ENCODE data around the gene PVALEF.
"Not testable (repeated sequence)": the region's sequence is repeated elsewhere in the genome, so short reads cannot be mapped to it uniquely, and the experiment has no call there.

PVALEF gene

DNA sequence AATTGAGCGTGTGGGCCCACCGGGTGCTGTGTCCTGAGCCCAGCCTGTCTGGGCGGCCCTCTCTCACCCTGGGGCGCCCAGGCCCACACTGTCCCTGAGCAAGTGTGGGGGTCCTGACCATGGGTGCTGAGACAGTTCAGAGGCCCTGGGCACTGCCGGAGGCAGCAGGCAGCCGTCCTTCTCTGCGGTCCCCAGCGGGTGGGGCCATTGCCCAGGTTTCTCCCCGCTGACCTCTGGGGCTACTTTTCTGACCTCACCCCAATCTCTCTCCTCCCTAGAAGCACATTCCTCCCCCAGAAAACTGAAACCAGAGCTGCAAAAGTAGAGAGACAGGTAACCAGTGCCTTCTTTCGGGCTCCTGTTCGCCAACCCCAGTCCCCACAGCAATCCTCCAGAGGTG is 36.0 kb upstream of the PVALEF start:
- DNase-seq, result no peak

DNA sequence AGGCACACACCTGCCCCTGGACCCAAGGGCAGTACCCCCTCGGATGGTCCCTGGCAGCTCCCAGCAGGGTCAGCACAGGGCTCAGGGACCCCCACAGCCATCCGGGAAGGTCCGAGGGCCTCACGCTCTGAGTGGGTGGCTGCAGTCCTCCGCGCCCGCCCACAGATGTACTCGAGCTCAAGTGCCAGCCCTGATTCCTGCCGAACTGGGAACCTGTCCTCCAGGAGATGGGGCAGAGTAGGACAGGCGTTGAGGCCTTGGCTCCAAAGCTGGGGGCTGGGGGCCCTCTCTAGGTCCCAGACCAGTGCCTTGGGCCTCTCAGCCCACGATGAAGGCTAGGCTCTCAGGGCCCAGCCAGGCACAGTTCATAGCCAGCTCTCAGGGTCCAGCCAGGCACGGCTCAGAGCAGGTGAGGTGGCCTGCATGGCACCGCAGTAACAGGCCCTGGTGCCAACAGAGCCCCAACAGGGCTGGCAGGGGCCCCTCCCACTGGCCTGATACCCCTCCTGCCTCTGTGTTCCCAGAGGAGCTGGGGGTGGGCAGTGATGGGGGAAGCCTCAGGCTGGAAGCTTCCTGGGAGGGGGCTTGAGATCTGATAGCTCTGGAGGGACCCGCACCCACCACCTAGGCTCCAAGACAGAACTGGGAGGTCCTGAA is 35.5 kb upstream of the PVALEF start:
- no peak for DNase-seq

DNA sequence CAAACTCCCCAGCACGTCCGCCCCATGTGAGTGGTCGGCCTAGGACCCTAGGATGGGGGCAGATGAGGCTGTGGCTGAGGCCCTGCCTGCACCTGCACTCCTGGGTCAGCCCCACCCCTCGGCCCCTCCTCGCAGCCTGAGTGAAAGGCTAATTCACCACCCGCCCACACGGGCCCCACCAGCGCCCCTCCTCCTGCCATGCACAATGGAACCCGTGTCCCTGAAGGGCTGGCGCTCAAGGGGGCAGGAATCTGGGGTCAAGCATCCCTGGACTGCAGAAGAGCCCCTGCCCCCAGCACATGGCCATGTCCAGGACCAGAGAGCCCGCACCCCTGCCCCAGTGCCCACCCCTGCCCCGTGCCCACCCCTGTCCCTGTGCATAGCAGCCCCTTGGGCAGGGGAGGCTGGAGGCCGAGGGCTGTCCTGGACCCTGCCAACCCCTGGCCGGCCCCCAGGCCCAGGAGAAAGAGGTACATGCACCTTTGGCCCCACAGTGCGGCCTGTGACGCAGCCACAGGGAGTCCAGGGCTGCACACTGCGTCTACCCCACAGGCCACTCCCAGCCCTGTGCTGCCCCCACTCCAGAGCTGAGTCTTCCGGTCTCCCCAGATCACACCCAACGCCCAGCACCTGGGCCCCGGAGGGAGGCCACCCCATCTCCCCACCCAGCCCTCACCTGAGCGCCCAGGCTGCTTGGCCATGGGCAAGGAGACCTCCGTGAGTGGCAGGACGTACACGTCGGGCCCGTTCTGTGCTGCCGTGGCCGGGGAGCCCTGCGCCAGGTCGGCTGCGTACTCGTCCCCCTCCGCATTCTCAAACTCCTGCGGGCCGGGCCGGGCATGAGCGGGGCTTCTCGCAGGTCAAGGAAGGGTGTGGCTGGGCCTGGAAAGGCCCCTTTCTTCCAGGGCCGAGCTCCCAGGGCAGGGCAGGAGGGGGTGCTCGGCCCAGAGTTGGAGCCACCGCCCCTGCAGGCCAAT is 34.6 kb upstream of the PVALEF start:
- DNase-seq, result no peak

DNA sequence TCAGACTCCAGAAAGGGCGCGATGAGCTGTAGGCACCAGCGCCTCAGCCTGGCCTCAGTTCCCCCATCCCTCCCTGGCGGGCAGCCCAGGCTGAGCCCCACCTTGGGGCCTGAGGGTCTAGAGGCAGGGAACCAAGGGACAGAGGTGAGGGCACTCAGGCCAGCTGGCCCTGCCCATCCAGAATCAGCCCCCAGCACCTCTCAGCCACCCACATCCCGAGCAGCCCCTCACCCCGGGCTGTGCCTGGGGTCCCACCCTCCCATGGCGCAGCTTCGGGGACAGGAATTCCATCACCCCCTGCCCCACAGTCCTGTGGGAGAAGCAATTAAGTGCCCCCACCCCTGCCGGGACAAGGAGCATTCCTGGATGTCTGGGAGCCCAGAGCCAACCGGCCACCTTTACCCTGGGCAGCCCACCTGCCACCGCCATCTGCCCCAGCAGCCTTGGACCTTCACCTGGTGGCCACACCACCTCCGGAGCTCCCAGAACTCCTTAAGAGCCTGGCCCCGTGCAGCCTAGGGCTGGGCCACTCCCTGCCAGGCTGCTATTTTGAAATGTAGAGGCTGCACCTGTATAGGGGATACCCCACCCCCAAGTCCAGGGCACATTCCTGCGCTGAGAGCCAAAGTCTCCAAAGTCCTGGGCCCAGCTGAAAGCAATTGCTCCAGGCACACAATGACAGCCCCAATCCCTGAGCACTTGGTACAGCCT is 33.7 kb upstream of the PVALEF start:
- no peak for DNase-seq

DNA sequence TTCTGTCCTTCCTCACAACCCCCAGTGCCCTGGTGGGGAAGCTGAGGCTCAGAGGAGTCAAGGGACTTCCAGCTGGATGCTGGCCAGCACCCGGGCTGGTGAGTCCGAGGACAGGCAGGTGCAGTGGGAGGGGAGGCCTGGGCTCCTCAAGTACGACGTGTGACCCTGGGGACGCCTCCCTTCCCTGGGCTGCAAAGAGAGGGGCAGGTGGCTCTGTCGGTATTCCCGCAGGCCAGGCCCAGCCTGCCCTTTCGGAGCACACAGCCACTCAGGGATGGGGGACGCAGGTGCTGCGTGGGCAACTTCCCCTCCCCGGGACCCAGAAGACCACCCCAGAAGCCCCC is 33.1 kb upstream of the PVALEF start:
- no peak for DNase-seq

DNA sequence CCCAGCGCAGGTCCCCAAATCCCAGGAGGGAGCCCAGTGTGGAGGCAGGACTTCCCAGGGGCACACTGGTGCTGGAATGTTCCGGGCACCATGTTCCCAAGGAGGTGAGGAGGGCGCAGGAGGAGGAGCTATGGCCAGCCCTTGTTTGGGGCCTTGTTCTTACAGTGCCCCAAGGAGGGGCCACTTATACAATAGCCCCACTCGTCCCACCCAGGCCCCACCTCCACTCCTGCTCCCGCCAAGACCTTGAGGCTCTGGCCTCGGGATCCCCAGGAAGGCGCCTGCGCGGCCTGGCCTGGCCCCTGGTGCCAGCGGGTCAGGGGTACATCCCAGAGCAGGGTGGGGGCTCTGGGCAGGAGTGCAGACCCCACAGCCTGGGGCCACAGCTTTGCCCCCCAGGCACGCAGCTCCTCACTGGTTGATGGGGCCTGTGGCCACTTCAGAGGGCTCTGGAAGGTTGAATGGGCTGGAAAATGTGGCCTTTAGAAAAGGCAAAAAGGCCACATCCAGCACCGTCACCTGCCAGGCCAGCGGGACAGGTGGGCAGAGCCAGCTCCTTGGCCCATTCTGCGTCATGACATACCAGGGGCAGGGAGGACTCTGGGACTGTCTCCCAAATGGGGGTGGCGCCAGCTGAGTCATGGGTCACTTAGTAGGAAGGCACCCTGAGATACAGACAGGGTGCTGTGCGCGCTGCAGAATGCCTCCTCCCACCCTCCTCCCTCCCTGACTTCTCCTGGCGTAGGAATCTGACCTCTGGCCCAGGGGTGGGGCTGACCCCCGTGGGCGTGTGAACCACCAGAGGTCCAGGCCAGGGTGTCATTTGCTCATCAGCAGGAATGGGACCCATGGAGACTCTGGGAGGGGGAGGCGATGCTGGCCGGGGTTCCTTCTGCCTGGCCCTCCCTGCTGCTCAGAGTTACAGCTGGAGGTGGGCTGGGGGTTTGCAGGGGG is 32.3 kb upstream of the PVALEF start:
- DNase-seq, result no peak

DNA sequence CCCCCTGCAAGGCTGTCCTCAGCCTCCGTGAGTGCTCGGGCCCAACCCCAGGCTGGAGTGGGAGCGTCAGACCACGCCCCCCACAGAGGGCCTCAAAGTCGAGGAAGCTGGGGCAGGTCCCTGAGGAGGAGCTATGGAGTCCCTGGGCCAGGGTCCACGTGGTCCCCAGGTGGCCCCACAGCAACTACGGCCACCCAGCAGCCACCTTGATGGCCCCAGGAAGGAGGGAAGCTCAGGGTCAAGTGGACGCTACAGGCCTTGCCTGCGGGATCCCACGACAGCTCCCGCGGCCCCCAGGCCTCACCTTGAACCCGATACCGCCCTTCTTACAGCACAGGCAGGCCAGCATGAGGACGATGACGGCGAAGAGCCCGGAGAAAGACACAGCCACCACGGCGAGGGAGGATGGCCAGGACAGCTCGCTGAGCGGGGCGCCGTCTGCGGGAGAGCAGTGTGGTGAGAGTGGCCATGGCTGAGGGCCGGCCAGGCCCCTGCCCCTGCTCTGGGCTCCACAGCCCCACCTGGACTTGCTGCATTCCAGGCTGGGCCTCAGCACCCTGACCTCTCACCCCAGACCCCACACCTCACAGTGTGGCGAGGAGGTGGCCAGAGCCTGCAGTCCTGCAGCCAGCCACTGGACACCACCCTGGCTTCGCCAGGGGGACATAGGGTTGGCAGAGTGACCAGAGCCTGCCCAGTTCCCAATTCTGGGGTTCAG is 31.1 kb upstream of the PVALEF start:
- no peak for DNase-seq

DNA sequence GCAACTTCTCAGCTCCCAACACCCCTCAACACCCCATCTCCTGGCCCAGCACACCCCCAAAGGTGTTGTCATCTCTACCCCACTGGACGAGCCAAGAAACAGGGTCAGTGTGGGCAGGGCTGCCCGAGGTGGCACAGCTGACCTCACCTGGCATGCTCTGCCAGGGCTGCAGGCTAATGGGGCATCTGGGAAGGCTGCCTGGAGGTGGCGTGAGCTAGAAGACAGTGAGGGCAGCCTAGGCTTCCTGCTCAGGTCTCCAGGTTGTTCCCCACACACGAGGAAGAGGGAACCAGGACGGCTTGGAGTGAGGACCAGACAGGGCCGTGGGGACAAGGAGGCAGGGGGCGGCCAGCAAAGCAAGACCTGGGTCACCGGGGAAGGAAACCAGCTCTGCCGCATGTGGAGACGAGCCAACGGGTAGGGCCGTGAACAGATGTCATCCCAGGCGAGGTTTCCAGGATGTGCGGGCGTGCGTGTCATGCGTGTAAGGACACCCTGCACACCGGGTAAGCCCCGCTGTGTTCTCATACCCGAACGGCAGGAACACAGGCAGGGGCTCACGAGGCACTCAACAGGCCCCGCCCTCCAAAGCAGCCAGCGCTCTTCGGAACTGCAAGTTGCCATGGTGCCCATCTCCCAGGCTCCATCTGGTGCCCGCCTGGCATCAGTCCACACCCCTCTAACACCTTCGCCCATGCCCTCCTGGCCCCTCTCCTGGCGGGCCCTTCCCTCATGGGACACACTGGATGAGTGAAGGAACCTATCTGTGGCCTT is 29.6 kb upstream of the PVALEF start:
- no peak for DNase-seq

DNA sequence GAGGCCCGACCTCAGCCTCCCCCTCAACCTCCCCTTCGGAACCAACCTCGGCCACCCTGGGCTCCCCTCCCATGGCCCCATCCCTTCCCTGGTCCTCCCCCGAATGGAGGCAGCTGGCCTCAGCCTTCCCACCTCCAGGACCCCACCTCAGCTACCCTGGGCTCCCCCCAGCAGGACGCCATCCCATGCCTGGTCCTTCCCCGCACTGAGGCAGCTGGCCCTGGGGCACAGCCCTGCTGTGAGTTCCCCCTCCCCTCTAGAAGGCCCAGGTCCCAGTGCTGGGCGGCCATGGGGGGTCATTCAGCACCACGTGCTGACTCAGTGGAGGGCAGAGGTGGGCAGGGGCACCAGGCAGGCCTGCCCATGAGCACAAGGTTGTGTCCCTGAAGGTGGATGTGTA is 28.9 kb upstream of the PVALEF start:
- DNase-seq, result no peak

DNA sequence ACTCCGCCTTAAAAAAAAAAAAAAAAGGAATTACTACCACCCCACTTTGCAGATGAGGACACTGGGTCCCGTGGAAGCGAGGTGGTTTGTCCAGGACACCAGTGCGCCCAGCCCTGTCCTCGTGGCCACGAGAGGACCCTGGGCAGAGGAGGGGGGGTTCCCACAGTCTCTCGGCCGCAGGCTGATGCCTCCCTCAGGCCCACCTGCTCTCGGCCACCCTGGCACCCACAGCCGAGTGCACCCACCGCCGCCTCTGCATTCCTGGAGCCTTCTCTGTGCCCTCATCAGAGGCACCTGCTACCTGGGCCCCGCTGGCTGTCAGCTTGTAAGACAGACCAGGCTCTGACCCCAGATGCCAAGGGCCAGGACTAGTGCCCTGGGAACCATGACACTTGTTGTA is 28.1 kb upstream of the PVALEF start:
- no peak for DNase-seq

DNA sequence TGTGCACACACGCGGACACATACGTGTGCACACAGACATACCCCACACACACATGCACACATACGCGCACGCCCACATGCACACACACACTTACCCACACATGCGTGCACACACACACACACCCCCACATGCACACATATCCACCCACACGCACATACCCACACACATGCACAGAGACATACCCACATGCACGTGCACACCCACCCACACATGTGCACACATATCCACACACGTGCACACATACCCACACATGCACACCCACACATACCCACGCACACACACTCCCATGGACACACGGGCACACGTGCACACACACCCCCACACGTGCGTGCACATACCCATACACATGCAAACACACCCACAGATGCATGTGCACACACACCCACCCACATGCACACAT is 27.2 kb upstream of the PVALEF start:
- DNase-seq, result no peak

DNA sequence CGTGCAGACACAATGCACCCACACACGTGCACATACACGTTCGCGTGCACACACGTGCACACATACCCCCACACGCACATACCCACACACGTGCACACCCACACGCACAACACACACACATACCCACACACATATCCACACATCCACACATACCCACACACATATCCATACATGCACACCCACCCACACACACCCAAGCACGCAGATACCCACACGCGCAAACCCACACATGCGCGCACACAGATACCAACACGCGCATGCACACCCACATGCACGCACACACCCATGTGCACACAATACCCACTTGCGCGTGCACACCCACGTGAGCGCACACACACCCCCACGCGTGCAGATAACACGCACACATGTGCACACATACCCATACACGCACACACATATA is 26.8 kb upstream of the PVALEF start:
- no peak for DNase-seq

DNA sequence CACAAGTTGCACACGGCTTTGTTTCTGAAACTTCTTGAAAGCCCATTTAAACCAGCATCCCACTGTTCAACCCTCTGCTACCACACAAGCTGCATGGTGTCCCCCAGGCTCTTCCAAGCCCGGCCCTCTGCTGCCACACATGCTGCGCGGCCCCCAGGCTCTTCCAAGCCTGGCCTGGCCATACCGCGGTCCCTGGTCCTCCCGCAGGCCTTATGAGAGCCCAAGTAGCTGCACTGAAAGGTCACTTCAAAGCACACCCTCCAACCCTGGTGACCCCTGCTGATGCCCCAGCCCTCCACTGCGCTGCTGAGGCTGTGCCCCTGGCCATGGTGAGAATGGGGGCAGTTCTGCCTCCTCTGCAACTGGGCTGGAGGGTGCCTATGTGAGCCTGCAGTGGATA is 25.9 kb upstream of the PVALEF start:
- no peak for DNase-seq

DNA sequence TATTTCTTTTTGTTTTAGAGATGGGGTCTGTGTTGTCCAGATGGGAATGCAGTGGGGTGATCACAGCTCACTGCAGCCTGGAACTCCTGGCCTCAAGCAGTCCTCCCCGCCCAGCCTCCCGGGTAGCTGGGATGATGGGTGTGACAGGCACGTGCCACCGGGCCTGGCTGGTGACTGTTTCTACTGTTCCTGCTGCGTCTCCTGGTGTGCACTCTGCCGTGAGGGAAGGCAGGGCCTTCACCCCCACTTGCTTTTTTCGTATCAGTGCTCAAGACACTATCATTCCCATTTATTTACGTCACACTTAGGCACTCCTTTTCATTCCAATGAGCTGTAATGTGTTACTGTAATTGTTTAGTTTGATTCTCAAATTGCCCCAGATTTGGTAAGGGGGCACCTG is 25.3 kb upstream of the PVALEF start:
- DNase-seq, result no peak

DNA sequence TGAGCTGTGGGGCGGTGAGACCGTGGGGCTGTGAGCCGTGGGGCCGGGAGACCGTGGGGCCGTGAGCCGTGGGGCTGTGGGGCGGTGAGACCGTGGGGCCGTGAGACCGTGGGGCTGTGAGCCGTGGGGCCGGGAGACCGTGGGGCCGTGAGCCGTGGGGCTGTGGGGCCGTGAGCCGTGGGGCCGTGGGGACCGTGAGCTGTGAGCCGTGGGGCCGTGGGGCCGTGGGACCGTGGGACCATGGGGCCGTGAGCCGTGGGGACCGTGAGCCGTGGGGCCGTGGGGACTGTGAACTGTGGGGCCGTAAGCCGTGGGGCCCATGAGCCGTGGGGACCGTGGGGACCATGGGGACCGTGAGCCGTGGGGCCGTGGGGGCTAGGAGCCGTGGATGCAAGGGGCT is 24.6 kb upstream of the PVALEF start:
- no peak for DNase-seq

DNA sequence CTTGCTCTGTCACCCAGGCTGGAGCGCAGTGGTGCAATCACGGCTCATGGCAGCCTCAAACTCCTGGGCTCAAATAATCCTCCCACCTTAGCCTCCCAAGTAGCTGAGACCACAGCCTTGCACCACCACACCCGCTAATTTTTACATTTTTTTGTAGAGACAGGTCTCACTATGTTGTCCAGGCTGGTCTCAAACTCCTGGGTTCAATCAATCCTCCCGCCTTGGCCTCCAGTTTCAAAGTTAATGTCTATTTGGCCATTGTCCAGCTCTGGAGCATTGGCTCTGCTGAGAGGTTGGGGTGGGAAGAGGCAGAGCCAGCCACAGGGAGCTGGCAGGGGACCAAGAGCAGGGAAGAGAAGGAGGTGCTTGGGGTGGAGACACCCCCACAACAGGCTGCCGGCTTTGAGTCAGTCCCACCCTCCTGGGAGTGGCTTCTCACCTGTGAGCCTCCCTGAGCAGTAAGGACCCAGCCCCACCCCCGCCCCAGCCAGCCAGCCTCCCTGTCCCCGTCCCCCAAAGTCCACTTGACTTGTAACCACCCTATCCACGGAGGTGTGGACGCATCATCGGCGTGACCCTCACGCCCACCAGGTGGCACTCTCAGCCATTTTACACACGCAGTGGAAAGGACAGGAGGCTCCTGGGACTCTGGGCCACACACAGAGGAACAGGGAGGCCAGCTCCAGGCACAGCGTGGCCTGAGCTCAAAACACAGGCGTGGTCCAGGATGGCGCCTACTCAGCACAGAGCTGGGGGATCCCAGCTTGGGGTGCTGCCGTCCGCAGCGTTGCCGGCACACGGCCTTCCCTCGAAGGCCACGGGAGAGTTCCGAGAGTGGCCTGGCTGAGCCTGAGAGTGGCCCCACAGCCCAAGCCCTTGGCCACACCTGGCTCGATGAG is 22.8 kb upstream of the PVALEF start:
- peak; percentile 64 for DNase-seq

DNA sequence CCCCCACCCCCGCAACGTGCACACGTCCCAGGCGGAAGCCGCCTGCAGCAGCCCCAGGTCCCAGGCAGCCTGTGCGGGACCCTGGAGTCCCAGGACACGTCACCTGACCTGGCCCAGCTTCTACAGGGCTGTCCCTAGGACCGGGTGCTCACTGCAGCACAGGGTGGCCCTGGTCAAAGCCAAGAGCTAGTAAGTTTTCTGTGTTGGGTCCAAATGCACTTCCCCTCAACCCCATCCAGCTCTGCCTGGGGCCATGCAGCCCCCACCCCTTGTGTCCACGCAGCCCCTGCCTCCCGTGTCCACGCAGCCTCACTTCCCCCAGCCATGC is 22.1 kb upstream of the PVALEF start:
- DNase-seq, result no peak

DNA sequence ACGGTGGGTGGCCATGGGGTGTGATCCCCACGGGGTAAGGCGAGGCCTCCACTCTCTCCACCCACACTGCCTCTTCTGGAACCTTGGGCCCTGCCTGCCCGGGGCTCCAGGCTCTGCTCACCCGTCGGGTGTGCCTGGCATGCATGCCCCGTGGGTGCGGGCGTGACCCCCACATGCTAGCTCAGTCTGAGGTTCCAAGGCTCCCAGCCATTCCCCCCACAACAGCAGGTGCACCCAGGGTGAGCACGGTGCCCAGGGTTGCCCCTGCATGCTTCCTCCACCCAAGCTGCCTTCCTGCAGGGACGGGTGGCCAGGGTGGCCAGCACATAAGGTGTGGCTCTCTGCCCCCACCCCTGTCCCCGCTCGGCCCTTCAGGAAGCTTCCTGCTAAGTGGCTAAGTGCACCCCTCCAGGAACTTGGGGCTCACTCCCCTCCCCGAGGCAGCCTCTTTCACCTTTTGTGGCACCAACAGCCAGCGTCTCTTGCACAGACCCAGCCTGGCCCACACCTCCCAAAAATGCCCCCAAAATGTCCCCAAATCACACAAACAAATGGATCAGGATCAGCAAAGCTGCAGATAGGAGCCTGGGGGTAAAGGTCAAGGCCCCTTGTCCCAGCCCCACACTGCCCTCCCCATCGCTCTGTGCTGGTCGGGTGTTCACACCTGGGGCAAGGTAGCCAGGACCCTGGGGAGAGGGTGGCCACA is 21.4 kb upstream of the PVALEF start:
- no peak for DNase-seq

DNA sequence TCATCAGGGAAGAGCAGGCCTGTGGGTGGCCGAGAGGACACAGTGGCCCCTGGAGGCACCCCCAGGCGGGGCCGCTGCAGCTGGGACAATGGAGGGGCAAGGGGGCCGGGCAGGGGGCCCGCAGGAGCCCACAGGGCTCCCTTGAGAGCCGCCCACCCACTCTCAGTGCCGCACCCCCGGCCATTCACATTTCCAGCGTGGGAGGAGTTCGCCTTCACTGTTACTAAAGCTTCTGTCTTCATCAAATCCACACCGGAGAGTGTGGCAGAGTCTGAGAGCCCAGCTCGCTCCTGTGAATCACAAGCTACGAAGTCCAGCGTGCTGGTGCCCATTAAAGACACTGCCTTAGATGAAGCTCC is 20.9 kb upstream of the PVALEF start:
- DNase-seq, result no peak

DNA sequence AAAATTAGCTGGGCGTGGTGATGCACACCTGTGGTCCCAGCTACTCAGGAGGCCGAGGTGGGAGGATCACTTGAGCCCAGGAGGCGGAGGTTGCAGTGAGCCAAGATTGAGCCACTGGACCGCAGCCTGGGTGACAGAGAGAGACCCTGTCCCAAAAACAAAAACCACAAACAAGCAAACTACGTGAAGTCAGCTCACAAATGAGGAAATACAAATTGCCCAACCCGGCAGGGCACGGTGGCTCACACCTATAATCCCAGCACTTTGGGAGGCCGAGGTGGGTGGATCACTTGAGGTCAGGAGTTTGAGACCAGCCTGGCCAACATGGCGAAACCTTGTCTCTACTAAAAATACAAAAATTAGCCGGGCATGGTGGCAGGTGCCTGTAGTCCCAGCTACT is 19.1 kb upstream of the PVALEF start:
- not testable (repeated sequence) for DNase-seq
